ENCODE data around the gene SEMA3F.

SEMA3F gene

DNA sequence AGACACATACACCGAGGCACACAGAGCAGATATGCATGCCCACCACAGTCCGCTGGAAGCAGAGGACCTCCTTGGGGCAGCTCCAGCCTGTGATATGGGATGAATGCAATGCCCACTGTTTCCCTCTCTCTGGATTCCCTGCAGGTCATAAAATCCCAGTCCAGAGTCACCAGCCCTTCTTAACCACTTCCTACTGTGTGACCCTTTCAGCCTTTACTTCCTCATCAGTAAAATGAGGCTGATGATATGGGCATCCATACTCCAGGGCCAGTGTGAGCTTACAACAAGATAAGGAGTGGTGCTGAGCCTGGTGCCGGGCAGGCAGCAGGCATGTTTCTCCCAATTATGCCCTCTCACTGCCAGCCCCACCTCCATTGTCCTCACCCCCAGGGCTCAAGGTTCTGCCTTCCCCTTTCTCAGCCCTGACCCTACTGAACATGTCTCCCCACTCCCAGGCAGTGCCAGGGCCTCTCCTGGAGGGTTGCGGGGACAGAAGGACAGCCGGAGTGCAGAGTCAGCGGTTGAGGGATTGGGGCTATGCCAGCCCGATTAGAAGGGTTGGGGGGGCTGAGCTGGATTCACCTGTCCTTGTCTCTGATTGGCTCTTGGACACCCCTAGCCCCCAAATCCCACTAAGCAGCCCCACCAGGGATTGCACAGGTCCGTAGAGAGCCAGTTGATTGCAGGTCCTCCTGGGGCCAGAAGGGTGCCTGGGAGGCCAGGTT, 36.0 kb downstream of the SEMA3F start, which contains the start of gene GNAT1:
TSS of gene GNAT1 (plus strand) at position 675 of the 725 bp plus-strand sequence. CDS start 116 bp downstream, outside the sequence.
- Histone ChIP-seq H3K4me3 (ENCODE audit: low read length) (no peak within 1 kb of the TSS), H3K9ac (ENCODE audit: low read depth, low read length) (no peak within 1 kb of the TSS), H3K27me3 (ENCODE audit: control insufficient read depth, insufficient read depth, low read length) (peaks cover 26% of the 10 kb centered on the region), H3K36me3 (ENCODE audit: insufficient read depth, low read length) (no peaks in the 10 kb centered on the region), H3K4me2 (ENCODE audit: low read length) (no peak within 1 kb of the TSS), H3K4me1 (ENCODE audit: control insufficient read depth, insufficient read depth, low read length) (peaks cover 12% of the 10 kb centered on the region), H3K9me3 (replicated peaks; ENCODE audit: low read length) (no peaks in the 10 kb centered on the region)

DNA sequence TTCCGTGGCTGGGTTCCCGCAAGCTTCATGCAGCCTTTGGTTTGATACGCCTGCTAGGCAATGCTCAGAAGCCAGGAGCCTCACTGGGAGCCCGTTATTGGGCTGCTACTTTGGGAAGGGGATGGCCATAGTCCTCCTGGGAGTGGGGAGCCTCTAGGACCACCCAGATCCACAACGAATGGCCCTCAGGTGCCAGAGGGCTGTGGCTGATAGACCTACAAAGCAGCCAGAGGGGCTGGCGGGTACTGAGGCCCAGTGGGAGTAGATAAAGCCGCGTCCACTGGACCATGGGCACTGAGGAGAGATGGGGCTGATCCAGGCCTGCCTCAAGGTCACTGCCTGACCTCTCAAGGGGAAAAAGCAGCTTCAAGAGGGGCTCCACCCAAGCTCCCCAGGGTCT, 37.0 kb downstream of the SEMA3F start:
- Histone ChIP-seq H3K4me3 (ENCODE audit: low read length) (no peak overlapping the region), H3K27me3 (ENCODE audit: control insufficient read depth, insufficient read depth, low read length) (peaks cover 35% of the 10 kb centered on the region), H3K4me2 (ENCODE audit: low read length) (no peak overlapping the region), H3K9me3 (replicated peaks; ENCODE audit: low read length) (no peaks in the 10 kb centered on the region), H3K9ac (ENCODE audit: low read depth, low read length) (no peak overlapping the region), H3K36me3 (ENCODE audit: insufficient read depth, low read length) (no peaks in the 10 kb centered on the region), H3K4me1 (ENCODE audit: control insufficient read depth, insufficient read depth, low read length) (peaks cover 12% of the 10 kb centered on the region)

DNA sequence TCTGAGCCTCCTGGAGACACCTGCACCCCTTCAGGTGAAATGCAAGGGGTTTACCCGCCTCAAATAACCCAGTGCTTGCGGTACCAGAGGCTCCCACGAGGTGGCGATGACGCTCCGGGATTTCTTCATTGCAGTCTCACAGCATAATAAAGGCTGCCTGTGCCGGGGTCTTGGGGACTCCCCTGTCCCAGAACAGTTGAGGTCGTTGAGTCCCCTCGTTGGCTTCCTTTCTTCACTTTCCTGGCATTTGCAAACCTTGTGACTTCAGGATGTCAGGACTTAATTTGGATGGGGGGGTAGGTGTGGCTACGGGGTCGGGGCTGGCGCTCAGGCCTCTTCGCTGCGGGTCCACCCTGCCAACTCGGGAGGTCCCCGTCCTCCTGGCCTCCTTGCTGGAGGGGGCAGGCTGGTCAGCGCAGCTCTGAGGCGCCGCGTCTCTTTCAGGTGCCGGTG, 37.6 kb downstream of the SEMA3F start:
- peaks cover 12% of the 10 kb centered on the region for H3K4me1 ChIP-seq (ENCODE audit: control insufficient read depth, insufficient read depth, low read length)
- H3K4me3 ChIP-seq (ENCODE audit: low read length), result no peak overlapping the region
- H3K9ac ChIP-seq (ENCODE audit: low read depth, low read length), result no peak overlapping the region
- no peak overlapping the region for H3K4me2 ChIP-seq (ENCODE audit: low read length)
- peaks cover 40% of the 10 kb centered on the region for H3K27me3 ChIP-seq (ENCODE audit: control insufficient read depth, insufficient read depth, low read length)
- no peaks in the 10 kb centered on the region for H3K36me3 ChIP-seq (ENCODE audit: insufficient read depth, low read length)
- no peaks in the 10 kb centered on the region for H3K9me3 ChIP-seq (replicated peaks; ENCODE audit: low read length)

DNA sequence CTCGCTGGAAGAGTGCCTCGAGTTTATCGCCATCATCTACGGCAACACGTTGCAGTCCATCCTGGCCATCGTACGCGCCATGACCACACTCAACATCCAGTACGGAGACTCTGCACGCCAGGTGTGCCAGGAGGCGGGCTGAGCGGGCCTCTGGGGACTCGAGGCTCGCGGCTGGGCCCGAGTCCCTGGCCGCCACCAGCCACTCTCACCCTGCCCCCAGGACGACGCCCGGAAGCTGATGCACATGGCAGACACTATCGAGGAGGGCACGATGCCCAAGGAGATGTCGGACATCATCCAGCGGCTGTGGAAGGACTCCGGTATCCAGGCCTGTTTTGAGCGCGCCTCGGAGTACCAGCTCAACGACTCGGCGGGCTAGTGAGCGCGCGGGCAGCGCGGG, 38.2 kb downstream of the SEMA3F start:
- Histone ChIP-seq H3K4me3 (ENCODE audit: low read length) (no peak overlapping the region), H3K27me3 (ENCODE audit: control insufficient read depth, insufficient read depth, low read length) (peaks cover 40% of the 10 kb centered on the region), H3K9me3 (replicated peaks; ENCODE audit: low read length) (no peaks in the 10 kb centered on the region), H3K4me1 (ENCODE audit: control insufficient read depth, insufficient read depth, low read length) (peaks cover 12% of the 10 kb centered on the region), H3K36me3 (ENCODE audit: insufficient read depth, low read length) (no peaks in the 10 kb centered on the region), H3K4me2 (ENCODE audit: low read length) (no peak overlapping the region), H3K9ac (ENCODE audit: low read depth, low read length) (no peak overlapping the region)

DNA sequence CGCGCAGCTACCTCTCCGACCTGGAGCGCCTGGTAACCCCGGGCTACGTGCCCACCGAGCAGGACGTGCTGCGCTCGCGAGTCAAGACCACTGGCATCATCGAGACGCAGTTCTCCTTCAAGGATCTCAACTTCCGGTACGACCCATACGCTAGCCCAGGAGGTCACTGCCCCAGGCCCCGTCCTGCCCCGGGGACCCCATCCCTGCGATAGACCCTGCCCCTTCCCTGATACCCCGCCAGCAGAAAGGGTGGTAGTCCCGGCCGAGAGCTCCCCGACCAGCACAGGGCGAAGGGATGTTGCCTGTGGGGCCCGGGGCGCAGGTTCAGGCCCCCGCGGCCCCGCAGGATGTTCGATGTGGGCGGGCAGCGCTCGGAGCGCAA, 38.6 kb downstream of the SEMA3F start:
- Histone ChIP-seq H3K36me3 (ENCODE audit: insufficient read depth, low read length) (no peaks in the 10 kb centered on the region), H3K4me2 (ENCODE audit: low read length) (peak overlapping the region; percentile 64), H3K27me3 (ENCODE audit: control insufficient read depth, insufficient read depth, low read length) (peaks cover 40% of the 10 kb centered on the region), H3K4me1 (ENCODE audit: control insufficient read depth, insufficient read depth, low read length) (peaks cover 12% of the 10 kb centered on the region), H3K9ac (ENCODE audit: low read depth, low read length) (no peak overlapping the region), H3K4me3 (ENCODE audit: low read length) (no peak overlapping the region), H3K9me3 (replicated peaks; ENCODE audit: low read length) (no peaks in the 10 kb centered on the region)

DNA sequence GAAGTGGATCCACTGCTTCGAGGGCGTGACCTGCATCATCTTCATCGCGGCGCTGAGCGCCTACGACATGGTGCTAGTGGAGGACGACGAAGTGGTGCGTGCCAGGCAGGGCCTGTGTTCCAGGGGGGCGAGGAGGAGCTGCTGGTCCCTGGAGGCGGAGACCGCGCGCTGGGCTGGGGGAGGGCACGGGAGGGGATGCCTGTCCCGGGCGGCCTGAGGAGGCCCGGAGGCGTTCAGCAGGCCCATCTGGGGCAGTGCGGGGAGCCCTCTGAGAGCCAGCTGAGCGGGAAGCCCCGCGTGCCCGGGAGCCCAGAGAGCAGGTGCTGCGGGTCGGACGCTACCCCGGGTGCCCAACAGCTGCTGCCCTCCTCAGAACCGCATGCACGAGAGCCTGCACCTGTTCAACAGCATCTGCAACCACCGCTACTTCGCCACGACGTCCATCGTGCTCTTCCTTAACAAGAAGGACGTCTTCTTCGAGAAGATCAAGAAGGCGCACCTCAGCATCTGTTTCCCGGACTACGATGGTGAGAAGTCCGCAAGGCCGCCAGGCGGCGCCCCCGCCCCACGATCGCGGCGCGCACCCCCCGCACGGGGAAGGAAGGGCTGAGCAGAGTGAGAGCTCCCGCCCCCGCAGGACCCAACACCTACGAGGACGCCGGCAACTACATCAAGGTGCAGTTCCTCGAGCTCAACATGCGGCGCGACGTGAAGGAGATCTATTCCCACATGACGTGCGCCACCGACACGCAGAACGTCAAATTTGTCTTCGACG, 39.2 kb downstream of the SEMA3F start:
- Histone ChIP-seq H3K9me3 (replicated peaks; ENCODE audit: low read length) (no peaks in the 10 kb centered on the region), H3K36me3 (ENCODE audit: insufficient read depth, low read length) (no peaks in the 10 kb centered on the region), H3K9ac (ENCODE audit: low read depth, low read length) (no peak overlapping the region), H3K4me2 (ENCODE audit: low read length) (peak overlapping the region; percentile 64), H3K4me1 (ENCODE audit: control insufficient read depth, insufficient read depth, low read length) (peaks cover 9% of the 10 kb centered on the region), H3K27me3 (ENCODE audit: control insufficient read depth, insufficient read depth, low read length) (peaks cover 40% of the 10 kb centered on the region), H3K4me3 (ENCODE audit: low read length) (peak overlapping the region; percentile 16)

DNA sequence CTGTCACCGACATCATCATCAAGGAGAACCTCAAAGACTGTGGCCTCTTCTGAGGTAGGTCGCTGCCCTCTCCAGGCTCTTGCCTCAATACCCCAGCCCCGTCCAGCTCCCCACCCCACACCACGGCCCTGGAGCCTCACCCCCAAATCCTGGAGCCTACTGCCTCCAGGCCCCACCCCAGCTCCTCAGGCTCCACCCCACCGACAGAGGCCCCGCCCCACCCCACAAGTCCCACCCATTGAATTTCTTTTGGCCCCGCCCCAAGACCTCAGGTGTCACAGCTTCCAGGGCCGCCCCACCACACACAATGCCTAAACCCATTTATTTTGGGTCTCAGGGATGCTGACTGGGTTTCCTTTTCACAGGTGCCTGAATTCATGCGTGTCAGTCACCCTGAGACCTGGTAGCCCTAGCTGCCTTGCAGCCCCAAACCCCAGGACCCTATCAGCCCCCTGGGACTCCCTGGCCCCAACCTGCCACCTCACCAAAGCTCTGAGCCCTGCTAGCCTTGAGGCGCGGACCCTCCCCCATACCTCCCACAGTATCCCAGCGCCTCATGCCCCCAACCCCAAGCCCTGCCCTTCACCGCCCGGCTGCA, 39.9 kb downstream of the SEMA3F start:
- H3K4me3 ChIP-seq (ENCODE audit: low read length), result peak overlapping the region; percentile 16
- no peaks in the 10 kb centered on the region for H3K36me3 ChIP-seq (ENCODE audit: insufficient read depth, low read length)
- no peak overlapping the region for H3K9ac ChIP-seq (ENCODE audit: low read depth, low read length)
- peaks cover 40% of the 10 kb centered on the region for H3K27me3 ChIP-seq (ENCODE audit: control insufficient read depth, insufficient read depth, low read length)
- peak overlapping the region; percentile 64 for H3K4me2 ChIP-seq (ENCODE audit: low read length)
- H3K9me3 ChIP-seq (replicated peaks; ENCODE audit: low read length), result no peaks in the 10 kb centered on the region
- peaks cover 9% of the 10 kb centered on the region for H3K4me1 ChIP-seq (ENCODE audit: control insufficient read depth, insufficient read depth, low read length)

DNA sequence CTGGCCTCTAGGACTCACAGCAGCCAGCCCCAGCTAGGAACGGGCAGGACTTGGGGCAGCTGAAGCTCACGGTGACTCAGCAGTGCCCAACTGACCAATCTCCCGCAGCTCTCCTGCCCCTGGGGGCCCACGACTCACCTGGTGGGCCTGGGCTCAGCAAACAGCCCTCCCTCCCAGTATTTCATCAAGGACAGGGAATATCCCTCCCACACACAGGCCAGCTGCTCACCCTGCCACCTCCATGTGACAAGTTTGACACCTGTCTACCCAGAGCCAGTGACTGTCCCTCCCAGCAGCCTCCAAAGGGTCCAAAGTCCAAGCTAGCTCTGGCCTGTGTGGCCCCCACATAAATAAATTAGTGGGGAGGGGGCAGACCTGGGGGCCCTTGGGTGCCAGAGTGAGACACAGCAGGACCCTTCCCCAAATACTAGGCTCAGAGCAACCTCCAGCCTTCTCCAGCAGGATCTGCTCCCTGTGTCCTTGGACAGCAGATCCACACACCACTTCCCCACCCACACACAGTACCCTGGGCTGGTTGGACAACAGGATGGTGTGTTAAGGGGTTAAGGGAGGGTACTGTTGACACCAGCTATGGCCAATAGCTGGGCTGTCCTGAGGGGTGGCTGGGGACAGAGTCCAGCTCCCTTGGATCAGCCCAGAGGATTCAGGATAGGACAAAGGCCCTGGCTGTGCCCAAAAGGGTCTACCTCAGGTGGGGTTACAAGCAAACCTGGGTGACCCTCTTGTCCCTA, 40.6 kb downstream of the SEMA3F start:
- H3K9ac ChIP-seq (ENCODE audit: low read depth, low read length), result no peak overlapping the region
- H3K9me3 ChIP-seq (replicated peaks; ENCODE audit: low read length), result no peaks in the 10 kb centered on the region
- no peak overlapping the region for H3K4me3 ChIP-seq (ENCODE audit: low read length)
- H3K27me3 ChIP-seq (ENCODE audit: control insufficient read depth, insufficient read depth, low read length), result peaks cover 41% of the 10 kb centered on the region
- peaks cover 9% of the 10 kb centered on the region for H3K4me1 ChIP-seq (ENCODE audit: control insufficient read depth, insufficient read depth, low read length)
- H3K4me2 ChIP-seq (ENCODE audit: low read length), result no peak overlapping the region
- no peaks in the 10 kb centered on the region for H3K36me3 ChIP-seq (ENCODE audit: insufficient read depth, low read length)

DNA sequence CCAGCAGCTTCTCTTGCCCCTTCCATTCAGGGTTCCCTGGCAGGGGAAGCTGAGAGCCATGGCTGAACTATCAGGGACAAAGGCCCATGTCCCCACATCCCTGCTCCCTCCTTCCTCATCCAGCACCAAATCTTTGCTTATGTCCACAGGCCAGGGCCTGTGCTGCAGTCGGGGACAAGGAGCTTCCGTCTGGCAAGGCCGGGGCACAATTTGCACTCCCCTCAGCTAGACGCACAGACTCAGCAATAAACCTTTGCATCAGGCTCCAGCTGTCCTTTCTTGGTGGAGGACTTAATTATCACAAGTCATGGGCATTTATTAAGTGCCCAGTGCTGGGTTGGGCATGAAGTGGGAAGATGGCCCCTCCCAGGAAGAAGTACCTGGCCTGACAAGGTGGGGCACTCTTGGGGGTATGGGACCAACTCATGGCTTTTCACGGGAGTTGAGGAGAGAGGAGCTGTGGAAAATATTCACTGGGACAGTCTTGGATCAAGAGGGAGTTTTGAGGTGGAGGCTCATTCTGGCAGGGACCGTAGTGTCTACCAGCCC, 41.2 kb downstream of the SEMA3F start:
- Histone ChIP-seq H3K27me3 (ENCODE audit: control insufficient read depth, insufficient read depth, low read length) (peaks cover 47% of the 10 kb centered on the region), H3K9me3 (replicated peaks; ENCODE audit: low read length) (no peaks in the 10 kb centered on the region), H3K9ac (ENCODE audit: low read depth, low read length) (no peak overlapping the region), H3K4me1 (ENCODE audit: control insufficient read depth, insufficient read depth, low read length) (peaks cover 9% of the 10 kb centered on the region), H3K4me2 (ENCODE audit: low read length) (no peak overlapping the region), H3K4me3 (ENCODE audit: low read length) (no peak overlapping the region), H3K36me3 (ENCODE audit: insufficient read depth, low read length) (no peaks in the 10 kb centered on the region)

DNA sequence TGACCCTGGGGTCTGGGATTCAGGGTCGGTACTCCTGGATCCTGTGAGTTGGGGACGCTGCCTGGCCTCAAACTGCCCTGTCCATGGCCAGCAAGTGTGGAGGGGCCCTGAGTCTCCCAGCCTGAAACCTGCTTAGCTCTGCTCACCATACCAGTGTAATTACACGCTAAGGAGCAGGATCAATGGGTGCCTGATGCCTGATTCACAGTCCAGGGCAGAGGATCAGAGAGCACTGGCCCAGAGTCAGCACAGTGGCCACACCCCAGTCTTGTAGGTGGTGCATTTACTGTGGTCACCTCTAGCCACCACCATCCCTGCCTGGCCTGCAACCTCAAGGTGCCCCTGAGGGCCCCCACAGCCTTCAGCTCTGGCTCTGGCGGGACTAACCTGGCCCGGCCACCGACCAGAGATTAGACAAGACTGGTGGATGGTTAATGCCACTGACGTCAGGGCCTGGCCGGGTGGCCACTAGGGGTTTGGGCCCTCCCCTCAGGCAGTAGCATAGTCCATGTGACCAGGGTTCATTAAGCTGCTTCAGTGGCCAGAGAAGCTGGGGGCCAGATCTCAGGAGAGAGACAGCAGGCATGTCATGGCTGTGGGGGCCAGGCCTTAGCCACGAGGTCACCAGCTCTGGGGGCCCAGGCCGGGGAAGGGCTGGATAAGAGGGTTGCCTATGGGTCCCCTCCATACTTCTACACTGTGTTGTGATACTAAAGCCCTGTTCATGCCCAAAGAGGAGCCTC, 46.6 kb downstream of the SEMA3F start:
- H3K27me3 ChIP-seq (ENCODE audit: control insufficient read depth, insufficient read depth, low read length), result peaks cover 68% of the 10 kb centered on the region
- H3K4me3 ChIP-seq (ENCODE audit: low read length), result no peak overlapping the region
- H3K9me3 ChIP-seq (replicated peaks; ENCODE audit: low read length), result no peaks in the 10 kb centered on the region
- no peak overlapping the region for H3K4me2 ChIP-seq (ENCODE audit: low read length)
- no peaks in the 10 kb centered on the region for H3K36me3 ChIP-seq (ENCODE audit: insufficient read depth, low read length)
- H3K4me1 ChIP-seq (ENCODE audit: control insufficient read depth, insufficient read depth, low read length), result peaks cover 8% of the 10 kb centered on the region
- no peak overlapping the region for H3K9ac ChIP-seq (ENCODE audit: low read depth, low read length)

Data from skeletal muscle satellite cell (primary cell).